NCI-H460 (cell line): ENCODE measurements around the gene TMEM229A. TPM values are rescaled to one million over a fixed set of nuclear protein-coding genes. Genes with fewer than 3 reads are reported as not detected.
"Not testable (repeated sequence)": the region's sequence is repeated elsewhere in the genome, so short reads cannot be mapped to it uniquely, and the experiment has no call there.

Experiments
- DNase-seq: peaks from one replicate; pipeline ENCODE4 v3.0.0-alpha.2; 2016; ENCODE audit warnings: low read depth; ENCODE audit errors: extremely low read depth
- total RNA-seq: library from RNA; depleted of rRNA; stranded (reverse); fragments of >200 nt; shearing (Covaris generic); gene quantifications from 2 replicates; pipeline ENCODE4 v1.2.3, GENCODE V29; 2014

The TMEM229A gene
- total RNA-seq, 1 experiment from 2014 or later = not detected

- no peak for DNase-seq
Observed at GRCh38 chr7:124033807-124034753, 1.2 kb upstream of the TMEM229A start.

DNA sequence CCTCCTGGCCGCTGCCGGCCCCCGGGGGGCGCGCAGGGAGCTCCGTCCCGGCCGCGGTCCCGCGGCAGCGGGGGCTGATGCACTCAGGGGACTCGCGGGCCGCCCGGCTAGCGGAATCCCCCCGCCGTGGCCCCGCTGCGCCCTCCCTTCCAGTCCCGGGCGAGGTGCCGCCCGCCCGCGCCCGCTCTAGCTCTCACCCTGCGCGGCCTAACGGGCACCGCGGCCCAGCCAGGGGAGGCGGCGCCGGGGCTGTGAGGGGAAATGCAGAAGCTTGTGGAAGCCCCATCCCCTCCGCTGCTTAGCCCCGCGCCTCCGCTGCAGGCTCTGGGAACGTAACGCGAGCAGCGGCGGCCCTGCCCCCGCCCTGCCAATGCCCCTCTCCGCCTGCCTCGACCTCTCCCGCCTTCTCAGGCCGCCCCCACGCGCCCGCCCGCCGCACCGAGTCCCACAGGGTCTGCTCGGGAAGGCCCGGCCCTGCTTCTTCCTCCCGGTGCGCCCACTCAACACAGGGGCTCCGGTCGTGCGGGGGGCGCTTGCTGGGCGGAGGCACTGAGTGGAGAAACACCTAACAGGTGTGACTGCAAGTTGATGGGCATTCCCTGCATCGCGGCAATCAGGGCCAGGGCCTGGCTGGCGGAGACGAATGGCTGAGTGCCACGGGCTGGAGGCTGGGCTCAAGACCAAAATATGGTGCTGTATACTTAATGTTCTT is 384 bp upstream of the TMEM229A start:
- no peak for DNase-seq

DNA sequence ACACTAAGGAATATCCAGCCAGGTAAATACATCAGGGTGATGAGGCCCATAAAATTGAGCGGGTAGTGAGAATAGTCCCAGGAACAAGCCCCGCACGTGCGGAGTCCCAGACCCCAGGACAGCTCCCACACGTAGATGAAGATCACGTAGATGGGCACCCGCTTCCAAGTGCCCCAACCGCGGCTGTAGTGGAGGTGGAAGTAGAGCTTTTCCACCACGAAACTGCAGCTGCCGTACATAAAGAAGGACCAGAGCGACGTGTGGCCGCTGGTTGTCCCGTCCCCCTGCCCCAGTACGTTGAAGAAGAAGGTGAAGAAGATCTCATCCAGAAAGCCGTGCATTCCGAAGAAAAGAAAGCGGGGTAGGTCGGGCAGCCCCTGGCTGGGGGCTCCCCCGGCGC is 948 bp downstream of the TMEM229A start:
- no peak for DNase-seq

DNA sequence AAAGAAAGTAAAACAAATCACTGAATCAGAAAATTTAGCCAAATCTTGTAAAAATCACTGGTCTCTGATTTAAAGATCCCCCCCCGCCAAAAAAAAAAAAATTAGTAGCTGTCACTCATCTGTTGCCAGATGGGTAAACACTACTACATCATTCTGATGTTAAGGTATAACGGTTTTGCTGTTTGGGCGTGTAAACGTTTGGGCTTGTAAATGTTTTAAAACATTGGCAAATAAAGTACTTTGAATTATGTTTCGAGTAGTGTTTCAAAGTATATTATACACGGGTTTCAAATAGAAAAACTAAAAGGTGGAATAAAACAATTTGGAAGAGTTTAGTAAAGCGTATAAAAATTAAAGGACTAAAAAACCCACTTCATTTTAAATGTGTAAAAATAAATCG is 1.5 kb downstream of the TMEM229A start:
- no peak for DNase-seq

- no peak for DNase-seq
Observed at GRCh38 chr7:124030964-124031363, 1.9 kb downstream of the TMEM229A start.

DNA sequence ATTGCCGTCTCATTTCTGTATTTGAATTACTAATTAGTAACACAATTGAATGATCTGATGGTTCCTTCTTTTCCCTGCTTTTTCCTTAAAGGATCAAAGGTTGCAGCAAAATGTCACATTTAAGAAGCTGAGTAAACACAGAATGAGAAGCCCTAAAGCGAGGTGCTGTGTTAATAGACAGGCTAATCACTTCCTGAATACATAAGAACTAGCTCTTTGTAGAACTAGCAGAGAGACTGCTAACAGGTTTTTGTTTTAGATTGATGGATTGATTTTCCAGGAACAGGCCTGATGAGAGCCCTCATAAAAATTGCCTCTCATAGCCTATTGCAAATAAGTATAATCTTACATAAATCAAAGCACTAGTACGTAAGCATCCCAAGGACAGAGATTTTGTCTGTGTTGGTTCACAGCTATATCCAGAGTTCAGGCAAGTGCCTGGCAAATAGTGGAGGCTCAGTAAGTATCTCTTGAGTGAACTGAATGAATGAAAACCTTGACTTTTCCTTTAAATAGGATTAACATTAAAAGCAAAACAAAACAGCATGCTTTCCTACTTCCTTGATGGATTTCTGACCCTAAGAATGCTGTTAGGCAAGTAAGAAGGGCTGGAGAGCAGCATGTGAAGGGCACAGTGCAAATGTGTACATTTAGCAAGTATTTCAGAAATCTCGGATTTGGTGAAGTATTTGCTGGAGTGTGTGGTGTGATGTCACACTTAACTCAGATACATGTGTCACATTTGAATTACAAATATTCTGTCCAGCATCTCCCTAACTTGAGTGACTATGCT is 3.3 kb downstream of the TMEM229A start:
- DNase-seq = no peak

DNA sequence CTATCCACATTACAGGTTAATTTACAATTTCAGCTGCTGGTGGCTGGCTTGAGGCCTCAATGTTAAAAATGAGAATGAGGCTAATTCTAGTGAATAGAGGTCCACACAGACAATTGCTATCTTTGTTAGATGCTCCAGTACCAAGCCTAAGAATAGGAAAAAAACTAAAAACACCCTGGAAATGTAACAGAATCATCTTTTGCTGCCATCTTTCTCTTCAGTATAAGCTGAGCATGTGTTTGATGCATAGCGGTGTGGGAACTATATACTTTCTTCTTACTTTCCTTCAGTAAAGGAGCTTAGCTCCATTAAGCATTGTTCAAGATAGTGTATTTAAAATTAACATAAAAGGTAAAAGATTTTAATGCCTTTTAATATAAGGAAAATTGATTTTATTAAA is 5.6 kb downstream of the TMEM229A start:
- DNase-seq = no peak

DNA sequence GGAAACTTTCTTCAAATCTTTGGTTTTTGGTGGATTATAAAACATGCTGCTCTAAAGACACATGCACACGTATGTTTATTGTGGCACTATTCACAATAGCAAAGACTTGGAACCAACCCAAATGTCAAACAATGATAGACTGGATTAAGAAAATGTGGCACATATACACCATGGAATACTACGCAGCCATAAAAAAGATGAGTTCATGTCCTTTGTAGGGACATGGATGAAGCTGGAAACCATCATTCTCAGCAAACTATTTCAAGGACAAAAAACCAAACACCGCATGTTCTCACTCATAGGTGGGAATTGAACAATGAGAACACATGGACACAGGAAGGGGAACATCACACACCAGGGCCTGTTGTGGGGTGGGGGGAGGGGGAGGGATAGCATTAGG is 8.5 kb downstream of the TMEM229A start:
- not testable (repeated sequence) for DNase-seq

DNA sequence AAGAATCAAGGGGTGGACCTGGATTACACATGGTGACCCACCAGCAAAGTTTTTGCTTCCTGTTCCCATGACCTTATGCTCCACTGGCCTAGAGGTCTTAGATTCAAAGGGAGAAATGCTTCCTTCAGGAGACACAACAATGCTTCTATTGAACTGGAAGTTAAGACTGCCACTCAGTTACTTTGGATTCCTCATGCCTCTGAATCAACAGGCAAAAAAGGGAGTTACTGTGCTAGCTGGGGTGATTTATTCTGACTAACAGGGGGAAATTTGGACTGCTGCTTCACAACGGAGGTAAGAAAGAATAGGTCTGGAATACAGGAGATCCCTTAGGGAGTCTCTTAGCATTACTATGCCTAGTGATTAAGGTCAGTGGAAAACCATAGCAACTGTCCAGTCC is 10.3 kb downstream of the TMEM229A start:
- no peak for DNase-seq

- DNase-seq = no peak
Observed at GRCh38 chr7:124020060-124020459, 12.8 kb downstream of the TMEM229A start.

DNA sequence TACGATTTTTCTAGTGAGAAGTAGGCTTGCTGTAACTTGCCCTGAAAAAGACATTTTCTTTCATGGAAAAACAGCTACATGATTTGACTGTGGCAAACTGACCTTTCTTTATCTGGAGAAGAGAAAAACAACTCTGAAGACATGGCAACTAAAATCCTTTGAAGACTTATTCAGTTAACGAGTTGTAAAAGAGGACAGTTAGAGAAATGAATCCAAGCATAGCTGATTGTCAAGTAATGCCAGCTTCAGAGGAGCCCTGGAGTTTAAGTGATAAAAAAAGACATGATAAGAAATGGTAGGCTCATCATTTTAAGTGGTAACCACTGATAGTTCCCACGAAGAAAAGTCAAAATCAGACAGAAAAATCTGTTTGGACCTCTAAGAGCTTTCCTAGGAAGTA is 19.6 kb downstream of the TMEM229A start:
- no peak for DNase-seq

DNA sequence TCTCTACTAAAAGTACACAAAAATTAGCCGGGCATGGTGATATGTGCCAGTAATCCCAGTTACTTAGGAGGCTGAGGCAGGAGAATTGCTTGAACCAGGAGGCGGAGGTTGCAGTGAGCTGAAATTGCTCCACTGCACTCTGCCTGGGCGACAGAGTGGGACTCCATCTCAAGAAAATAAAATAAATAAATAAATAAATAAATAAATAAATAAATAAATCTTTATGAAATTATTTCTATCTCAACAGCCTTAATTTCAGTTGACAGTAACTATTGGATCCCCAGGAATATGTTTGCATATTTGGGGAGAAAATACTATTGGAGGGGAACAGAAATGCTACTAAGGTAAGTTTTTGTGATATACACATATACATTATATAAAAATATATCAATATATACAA is 20.0 kb downstream of the TMEM229A start:
- DNase-seq = no peak

- DNase-seq = no peak
Observed at GRCh38 chr7:124009321-124009720, 23.5 kb downstream of the TMEM229A start.

- not testable (repeated sequence) for DNase-seq
Observed at GRCh38 chr7:124008296-124008695, 24.6 kb downstream of the TMEM229A start.

DNA sequence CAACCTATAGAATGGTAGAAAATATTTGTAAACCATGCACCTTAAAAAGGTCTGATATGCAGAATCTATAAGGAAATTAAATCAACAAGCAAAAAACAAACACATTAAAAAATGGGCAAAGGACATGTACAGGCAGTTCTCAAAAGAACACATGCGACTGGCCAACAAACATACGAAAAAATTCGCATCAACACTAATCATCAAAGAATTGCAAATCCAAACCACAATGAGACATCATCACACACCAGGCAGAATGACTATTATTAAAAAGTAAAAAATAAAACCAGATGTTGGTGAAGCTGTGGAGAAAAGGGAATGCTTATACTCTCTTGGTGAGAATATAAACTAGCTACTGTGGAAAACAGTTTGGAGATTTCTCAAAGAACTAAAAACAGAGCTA is 33.2 kb downstream of the TMEM229A start:
- DNase-seq = no peak

DNA sequence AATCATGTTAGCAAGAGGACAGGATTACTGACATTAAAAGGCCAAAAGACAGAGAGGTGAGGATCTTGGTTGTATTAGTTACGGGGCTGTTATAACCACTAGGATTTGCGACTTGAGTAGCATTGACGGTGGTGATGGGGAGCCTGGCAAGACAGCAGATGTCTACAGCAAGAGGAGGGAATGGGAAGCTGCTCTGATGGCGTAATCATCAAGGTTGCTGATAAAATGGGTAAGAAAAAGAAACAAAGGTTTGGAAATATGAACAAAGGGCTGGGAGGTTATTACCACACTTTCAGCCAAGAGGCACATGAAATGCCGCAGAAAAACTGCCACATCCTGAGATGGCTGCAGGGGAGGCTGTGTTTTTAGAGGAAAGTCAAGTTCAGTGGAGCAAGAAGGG is 33.9 kb downstream of the TMEM229A start:
- no peak for DNase-seq

DNA sequence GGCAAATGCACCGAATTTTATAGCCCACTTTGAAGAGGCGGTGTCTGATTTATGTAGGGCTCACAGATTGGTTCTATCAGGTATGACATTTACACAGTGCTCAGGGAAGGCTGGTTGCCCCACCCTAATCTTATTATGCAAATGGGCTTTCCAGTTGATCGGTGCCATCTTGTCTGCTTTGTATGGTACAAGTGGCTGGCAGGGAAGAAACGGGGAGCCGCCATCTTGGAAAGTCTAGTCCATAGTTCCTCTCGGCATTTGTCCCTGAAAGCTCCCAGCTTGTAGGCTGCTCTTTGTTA is 36.6 kb downstream of the TMEM229A start:
- DNase-seq = no peak

- no peak for DNase-seq
Observed at GRCh38 chr7:123995617-123996326, 37.1 kb downstream of the TMEM229A start.

DNA sequence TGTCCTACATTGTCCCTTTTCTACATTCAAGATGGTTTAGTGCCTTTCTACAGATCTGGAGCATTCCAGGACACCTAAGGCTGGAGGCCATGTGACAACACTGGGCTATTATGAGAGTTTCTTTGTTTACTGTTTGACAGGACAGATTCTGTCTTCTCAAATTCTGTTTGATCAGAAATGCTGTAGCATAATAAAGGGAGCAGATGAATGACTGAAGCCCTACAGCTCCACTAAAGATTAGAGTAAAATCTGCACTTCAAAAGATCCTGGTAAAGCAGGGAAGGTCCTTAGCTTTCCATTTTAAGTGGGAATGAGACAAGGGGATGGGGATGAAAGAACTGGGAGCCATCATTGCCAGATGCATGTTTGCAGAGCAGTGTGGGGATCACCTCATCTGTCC is 38.4 kb downstream of the TMEM229A start:
- DNase-seq = no peak

- DNase-seq = no peak
Observed at GRCh38 chr7:123993996-123994395, 38.9 kb downstream of the TMEM229A start.
